Measurements from ENCODE around the gene REN.

The REN gene

DNA sequence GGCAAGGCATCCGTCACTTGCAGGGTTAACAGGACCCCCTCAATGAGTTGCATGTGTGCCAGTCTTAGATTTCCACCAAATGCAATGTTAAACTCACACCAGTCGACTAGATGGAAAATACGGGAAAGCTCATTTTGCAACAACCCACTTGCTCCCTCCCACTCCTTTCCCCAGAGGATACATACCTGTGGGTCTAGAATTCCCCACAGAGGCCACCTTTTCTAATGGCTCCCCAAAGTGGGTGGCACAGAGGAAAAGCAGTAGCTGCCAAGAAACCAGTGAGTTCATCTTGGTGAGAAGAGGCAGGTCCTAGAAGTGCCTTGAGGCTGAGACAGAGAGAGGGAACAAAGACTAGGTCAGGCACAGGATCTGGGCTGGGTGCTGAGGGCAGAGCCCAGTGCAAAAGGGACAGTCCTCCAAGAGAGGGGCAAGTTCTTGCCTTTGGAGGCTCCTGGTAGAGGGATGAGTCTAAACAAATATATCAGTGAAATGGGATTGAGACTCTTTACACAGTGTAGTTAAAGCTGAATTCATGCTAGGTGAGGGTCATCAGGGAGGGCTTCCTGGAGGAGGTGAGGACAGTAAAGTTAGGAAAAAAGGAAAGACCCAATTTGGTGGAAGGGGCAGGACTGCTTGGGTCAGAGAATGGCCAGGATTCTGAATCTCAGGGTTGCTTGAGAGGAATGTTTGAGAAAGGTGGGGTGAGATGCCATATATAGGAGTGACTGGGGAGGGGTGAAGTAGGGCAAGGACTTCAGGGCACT is 26.6 kb upstream of the REN start:
- TF ChIP-seq, protein P1, sequence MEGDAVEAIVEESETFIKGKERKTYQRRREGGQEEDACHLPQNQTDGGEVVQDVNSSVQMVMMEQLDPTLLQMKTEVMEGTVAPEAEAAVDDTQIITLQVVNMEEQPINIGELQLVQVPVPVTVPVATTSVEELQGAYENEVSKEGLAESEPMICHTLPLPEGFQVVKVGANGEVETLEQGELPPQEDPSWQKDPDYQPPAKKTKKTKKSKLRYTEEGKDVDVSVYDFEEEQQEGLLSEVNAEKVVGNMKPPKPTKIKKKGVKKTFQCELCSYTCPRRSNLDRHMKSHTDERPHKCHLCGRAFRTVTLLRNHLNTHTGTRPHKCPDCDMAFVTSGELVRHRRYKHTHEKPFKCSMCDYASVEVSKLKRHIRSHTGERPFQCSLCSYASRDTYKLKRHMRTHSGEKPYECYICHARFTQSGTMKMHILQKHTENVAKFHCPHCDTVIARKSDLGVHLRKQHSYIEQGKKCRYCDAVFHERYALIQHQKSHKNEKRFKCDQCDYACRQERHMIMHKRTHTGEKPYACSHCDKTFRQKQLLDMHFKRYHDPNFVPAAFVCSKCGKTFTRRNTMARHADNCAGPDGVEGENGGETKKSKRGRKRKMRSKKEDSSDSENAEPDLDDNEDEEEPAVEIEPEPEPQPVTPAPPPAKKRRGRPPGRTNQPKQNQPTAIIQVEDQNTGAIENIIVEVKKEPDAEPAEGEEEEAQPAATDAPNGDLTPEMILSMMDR (conservative IDR thresholded peaks at IDR 0.05; ENCODE audit: low read depth), result no peak
- H3K27ac ChIP-seq, result no peak overlapping the region
- CTCF ChIA-PET, result interaction anchor here (0.6 to 5.2 kb wide), 6 partner anchors 14 to 567 kb away, joined by 4 to 37 read pairs (median 11); no protein-coding TSS in a partner anchor
- POLR2A ChIA-PET (ENCODE audit: low non-redundant PET), result interaction anchor here (0.7 kb wide), 1 partner anchor 1352 kb away, joined by 3 read pairs; no protein-coding TSS in a partner anchor
- no peak for DNase-seq (ENCODE audit: low spot score)

DNA sequence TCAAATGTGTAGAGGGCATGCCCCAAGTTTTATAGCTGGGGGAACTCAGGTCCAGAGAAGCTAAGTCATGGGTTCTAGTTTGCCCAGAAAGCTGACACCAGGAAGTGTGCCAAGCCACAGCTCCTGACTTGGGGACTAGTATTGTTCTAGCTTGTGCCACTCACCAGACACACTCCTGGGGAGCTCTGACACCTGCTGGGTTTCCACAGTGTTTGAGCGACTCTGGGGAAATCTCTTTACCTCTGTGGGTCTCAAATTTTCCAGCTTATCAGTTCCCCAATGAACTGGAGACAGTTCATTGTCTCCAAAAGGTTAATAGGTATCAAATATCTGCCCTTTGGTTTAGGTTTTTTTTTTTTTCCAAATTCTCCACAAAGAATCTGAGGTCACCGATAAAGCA is 25.9 kb upstream of the REN start:
- TF ChIP-seq, protein P1 (conservative IDR thresholded peaks at IDR 0.05; ENCODE audit: low read depth), result no peak

DNA sequence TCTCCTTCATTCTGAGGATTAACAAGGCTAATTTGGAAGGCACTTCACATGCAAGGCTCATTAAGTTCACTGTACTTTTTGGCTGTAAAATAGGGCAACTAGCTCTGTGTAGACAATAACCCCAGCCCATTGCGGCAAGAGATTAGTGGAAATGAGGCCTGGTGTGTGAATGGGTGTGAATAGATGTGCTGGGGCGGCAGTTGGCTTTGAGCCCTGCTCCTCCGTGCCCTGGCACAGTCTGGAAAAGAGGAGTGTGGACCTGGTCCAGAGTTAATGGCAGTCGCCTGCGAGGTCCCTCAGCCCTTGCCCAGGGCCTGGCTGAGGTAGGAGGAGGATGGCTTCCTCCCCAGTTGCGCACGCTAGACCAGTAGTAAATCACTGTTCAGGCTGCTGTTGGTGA is 25.3 kb upstream of the REN start:
- no peak for DNase-seq (ENCODE audit: low spot score)
- TF ChIP-seq, protein P1 (conservative IDR thresholded peaks at IDR 0.05; ENCODE audit: low read depth), result no peak
- CTCF ChIA-PET, result interaction anchor here (1.0 to 5.2 kb wide), 4 partner anchors 15 to 207 kb away, joined by 3 to 37 read pairs (median 16); no protein-coding TSS in a partner anchor
- no peak overlapping the region for H3K27ac ChIP-seq
- POLR2A ChIA-PET (ENCODE audit: low non-redundant PET), result no interaction called here

More for the DNA sequence above, 25.9 kb upstream of the REN start:
- ChIA-PET CTCF (interaction anchor here (0.7 to 5.2 kb wide), 4 partner anchors 15 to 172 kb away, joined by 4 to 37 read pairs (median 16); no protein-coding TSS in a partner anchor), POLR2A (ENCODE audit: low non-redundant PET) (interaction anchor here (0.7 kb wide), 1 partner anchor 1353 kb away, joined by 3 read pairs; no protein-coding TSS in a partner anchor)
- H3K27ac ChIP-seq, result no peak overlapping the region
- no peak for DNase-seq (ENCODE audit: low spot score)

DNA sequence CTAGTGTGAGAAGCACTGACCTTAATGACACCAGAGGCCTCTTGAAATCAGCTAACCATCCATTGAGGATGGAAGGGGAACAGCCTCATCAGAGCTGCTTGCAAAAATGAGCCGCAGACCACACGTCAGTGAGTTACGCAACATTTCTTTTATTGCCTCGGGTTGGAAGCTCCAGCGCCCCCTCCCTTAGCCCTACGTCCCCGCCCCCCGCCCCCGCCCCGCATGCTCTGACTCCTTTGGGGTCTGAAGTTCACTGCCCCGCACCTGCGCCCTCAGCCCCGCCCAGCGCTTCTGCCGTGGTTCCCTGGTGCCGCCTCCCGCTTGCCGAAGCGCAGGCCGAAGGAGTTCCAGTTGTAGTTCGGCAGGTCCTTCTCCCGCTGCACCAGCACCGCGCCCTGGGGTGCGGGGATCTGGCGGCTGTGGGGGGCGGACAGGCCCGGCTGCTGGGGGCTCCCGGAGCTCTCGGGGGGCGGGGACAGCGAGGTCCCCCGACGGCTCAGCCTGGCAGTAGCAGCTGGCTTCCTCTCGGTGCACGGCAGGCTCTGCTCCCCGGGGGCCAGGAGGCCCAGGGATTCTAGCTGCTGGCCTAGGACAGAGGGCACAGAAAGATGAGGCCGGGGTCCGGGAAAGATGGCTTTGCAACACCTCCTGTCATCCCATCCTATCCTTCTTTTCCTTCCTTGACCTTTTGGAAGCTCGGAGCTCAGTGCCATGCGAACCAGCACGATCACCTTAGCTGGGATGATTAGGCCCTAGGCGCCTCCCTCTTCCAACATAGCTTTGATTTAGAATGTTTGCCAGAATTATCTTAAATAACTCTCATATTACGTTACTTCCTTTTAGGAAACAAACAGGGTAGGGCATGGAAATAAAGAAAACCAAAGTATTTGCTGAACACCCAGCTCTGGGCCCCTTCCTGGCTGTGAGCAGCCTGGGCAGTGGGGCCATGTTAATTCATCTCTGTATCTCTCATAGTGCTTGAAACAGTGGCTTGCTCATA is 24.4 kb upstream of the REN start:
- no peak overlapping the region for H3K27ac ChIP-seq
- peak; percentile 55 for DNase-seq (ENCODE audit: low spot score)
- ChIA-PET POLR2A (ENCODE audit: low non-redundant PET) (no interaction called here), CTCF (interaction anchor here (0.6 to 5.2 kb wide), 9 partner anchors 8 to 320 kb away, joined by 3 to 37 read pairs (median 4); no protein-coding TSS in a partner anchor)
- TF ChIP-seq, protein P1 (conservative IDR thresholded peaks at IDR 0.05; ENCODE audit: low read depth), result no peak

DNA sequence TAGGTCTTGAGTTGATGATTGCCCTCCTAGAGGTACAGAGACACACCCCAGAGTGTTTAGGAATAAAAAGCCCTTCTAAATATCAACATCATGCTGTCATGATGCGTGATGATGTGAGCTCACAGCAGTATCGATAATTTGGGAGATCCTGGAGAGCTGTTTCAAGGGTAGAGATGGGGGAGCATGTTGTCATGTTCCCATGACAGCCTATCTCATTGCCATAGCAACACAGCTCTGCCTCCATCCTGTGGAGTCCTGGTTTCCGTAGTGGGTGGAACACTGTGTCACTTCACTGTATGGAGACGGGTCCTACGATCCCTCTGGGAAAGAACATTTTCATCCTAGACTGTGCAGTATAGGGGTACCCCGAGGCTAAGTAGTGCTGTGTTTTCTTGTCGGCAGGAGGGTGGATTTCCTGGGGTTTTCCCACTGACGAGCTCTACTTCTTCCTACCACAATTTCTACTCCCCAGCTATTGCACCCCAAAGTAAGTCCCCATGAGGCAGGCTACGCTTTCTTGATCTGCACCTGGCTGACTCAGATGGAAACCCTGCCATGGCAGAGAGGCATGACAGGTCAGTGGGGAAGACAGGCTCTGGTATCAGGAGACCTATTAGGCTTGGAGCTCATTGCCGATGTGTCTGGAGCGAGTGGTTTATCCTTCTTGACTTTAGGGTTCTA is 23.0 kb upstream of the REN start:
- H3K27ac ChIP-seq, result no peak overlapping the region
- POLR2A ChIA-PET (ENCODE audit: low non-redundant PET), result no interaction called here
- CTCF ChIA-PET, result interaction anchor here (0.6 to 5.2 kb wide), 10 partner anchors 9 to 249 kb away, joined by 3 to 37 read pairs (median 3); no protein-coding TSS in a partner anchor
- no peak for DNase-seq (ENCODE audit: low spot score)
- TF ChIP-seq, protein P1 (conservative IDR thresholded peaks at IDR 0.05; ENCODE audit: low read depth), result no peak

Measured in RWPE1 (cell line).